ENCODE measurements around the gene INTS13. TPM values are rescaled to one million over a fixed set of nuclear protein-coding genes. Genes with fewer than 3 reads are reported as not detected.
"Not testable (repeated sequence)": the region's sequence is repeated elsewhere in the genome, so short reads cannot be mapped to it uniquely, and the experiment has no call there.

Gene INTS13
- 44.9 and 63.7 TPM in 2 replicates for total RNA-seq (2014; rRNA removed; shearing (Covaris generic))

GRCh38 chr12:26937863-26938700 is at the start of gene INTS13, which contains the start of gene FGFR1OP2:
INTS13 (minus strand) TSS chr12:26937981; CDS start chr12:26936803, 1,178 bp downstream.
FGFR1OP2 (plus strand) TSS chr12:26938470; CDS start chr12:26954159, 15,689 bp downstream.
- peak; percentile 97 for DNase-seq (ENCODE audit: low spot score)

- DNase-seq (ENCODE audit: low spot score): no peak
These were observed 45.1 kb upstream of the INTS13 start for GRCh38 chr12:26982866-26983265.

GRCh38 chr12:26979733-26980132 is 42.0 kb upstream of the INTS13 start:
- no peak for DNase-seq (ENCODE audit: low spot score)

- no peak for DNase-seq (ENCODE audit: low spot score)
These were observed 41.0 kb upstream of the INTS13 start for GRCh38 chr12:26978801-26979200.

GRCh38 chr12:26976687-26977086 is 38.9 kb upstream of the INTS13 start:
- no peak for DNase-seq (ENCODE audit: low spot score)

- DNase-seq (ENCODE audit: low spot score): no peak
These were observed 34.2 kb upstream of the INTS13 start for GRCh38 chr12:26971963-26972362.

- DNase-seq (ENCODE audit: low spot score): no peak
These were observed 32.4 kb upstream of the INTS13 start for GRCh38 chr12:26970136-26970535.

GRCh38 chr12:26966842-26967241 is 29.1 kb upstream of the INTS13 start:
- no peak for DNase-seq (ENCODE audit: low spot score)

GRCh38 chr12:26963413-26963812 is 25.6 kb upstream of the INTS13 start:
- no peak for DNase-seq (ENCODE audit: low spot score)

GRCh38 chr12:26961803-26962202 is 24.0 kb upstream of the INTS13 start:
- DNase-seq (ENCODE audit: low spot score): no peak

GRCh38 chr12:26961391-26961790 is 23.6 kb upstream of the INTS13 start:
- DNase-seq (ENCODE audit: low spot score): not testable (repeated sequence)

- DNase-seq (ENCODE audit: low spot score): no peak
These were observed 16.2 kb upstream of the INTS13 start for GRCh38 chr12:26954027-26954426.

- DNase-seq (ENCODE audit: low spot score): no peak
These were observed 15.7 kb upstream of the INTS13 start for GRCh38 chr12:26953447-26953846.

- DNase-seq (ENCODE audit: low spot score): no peak
These were observed 10.5 kb upstream of the INTS13 start for GRCh38 chr12:26948309-26948708.

- no peak for DNase-seq (ENCODE audit: low spot score)
These were observed 3.4 kb upstream of the INTS13 start for GRCh38 chr12:26941215-26941594.

GRCh38 chr12:26940516-26941214 is 2.9 kb upstream of the INTS13 start:
- no peak for DNase-seq (ENCODE audit: low spot score)

- DNase-seq (ENCODE audit: low spot score): no peak
These were observed 2.2 kb upstream of the INTS13 start for GRCh38 chr12:26939953-26940352.

GRCh38 chr12:26939192-26939832 is 1.5 kb upstream of the INTS13 start:
- no peak for DNase-seq (ENCODE audit: low spot score)

GRCh38 chr12:26938701-26939062 is 901 bp upstream of the INTS13 start:
- DNase-seq (ENCODE audit: low spot score): no peak

GRCh38 chr12:26937443-26937862 is 328 bp downstream of the INTS13 start:
- no peak for DNase-seq (ENCODE audit: low spot score)

- no peak for DNase-seq (ENCODE audit: low spot score)
These were observed 980 bp downstream of the INTS13 start for GRCh38 chr12:26936559-26937442.
